GM11168 (cell line): ENCODE measurements around the gene WASHC4.
"Not testable (repeated sequence)": the region's sequence is repeated elsewhere in the genome, so short reads cannot be mapped to it uniquely, and the experiment has no call there.

ENCODE experiments used
- in situ Hi-C: fragments of 300-500 bp; cut with MboI; formaldehyde crosslinking; loops from one replicate; pipeline ENCODE4 v1.12.0; 2022; ENCODE audit warnings: low sequenced_read_pairs; ENCODE audit not compliant: unreplicated experiment

WASHC4 gene

DNA sequence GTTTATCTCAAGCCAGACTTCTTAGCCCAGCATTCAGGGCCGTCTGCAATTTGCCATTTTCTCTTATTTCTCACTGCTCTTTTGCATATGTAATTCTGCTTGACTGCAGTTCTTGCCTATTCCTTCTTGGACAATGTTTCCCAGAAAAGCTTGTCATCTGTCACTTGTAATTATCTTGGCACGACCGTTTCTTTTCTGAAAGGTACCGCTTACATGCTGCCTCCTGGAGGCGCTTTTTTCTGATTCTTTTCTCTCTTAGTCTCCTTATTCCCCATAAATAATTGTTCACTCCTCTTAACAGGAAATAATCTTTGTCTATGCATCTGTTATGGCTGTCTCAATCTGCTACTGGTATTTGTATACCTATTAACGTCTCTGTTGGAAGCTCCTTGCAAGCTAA, 22.0 kb upstream of the WASHC4 start:
- in situ Hi-C loops, result no loop called here

DNA sequence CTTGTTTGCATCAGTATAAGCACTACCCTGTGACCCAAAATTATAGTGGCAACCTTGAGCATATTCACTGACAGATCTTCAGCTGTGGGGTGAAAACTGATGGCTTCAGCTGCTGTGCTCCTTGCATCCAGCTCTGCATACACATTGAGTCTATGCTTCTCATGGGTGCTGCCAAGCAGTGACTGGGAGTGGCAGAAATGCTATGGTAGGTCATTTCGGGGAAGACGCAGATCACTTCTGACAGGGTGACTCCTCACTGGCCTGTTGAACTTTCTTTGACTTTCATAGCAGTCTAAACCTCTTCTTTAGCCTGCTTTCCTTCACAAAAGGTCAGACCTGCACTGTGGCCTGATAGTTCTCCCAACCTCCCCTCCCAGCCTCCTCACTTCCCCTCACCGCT, 17.7 kb upstream of the WASHC4 start:
- in situ Hi-C loops, result no loop called here

GRCh38 chr12:105090361-105090760, 17.2 kb upstream of the WASHC4 start:
- in situ Hi-C loops, result no loop called here

DNA sequence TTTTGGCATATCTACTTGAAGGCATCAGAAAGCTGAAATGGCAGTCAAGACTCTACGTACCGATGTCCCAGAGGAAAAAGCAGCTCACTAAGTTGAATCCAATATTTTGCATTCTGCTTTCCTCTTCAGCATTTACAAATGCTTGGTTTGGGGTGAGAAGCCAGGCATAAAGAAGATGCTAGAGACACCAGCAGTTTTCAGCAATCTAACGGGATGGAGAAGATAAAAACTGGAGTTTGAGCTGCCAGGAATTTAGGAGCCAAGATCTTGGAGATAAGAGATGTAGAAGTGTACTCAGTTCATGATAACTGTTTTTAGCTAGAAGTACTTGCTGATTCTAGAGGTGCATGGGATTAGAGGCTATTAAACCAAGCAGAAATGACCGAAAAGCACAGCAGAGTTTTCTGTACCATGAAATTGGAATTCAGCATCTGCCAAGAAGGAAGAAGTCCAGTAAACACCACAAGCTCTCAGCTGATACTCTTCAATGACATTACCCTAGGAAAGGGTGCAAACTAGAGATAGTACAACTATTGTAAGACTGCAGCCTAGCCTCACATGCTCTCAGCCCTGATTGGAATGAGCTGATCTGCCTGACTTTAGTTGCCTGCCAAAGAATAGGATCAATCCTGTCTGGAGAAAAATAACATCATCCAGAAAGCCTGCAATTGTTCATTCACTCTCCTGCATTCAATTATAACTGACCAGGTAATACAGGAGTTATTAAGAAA, 15.9 kb upstream of the WASHC4 start:
- in situ Hi-C loops, result no loop called here

- in situ Hi-C loops, result no loop called here
These were observed 15.2 kb upstream of the WASHC4 start for GRCh38 chr12:105092336-105092735.

GRCh38 chr12:105095338-105095737, 12.2 kb upstream of the WASHC4 start:
- in situ Hi-C loops, result not testable (repeated sequence)

GRCh38 chr12:105099356-105099755, 8.2 kb upstream of the WASHC4 start:
- in situ Hi-C loops, result no loop called here

DNA sequence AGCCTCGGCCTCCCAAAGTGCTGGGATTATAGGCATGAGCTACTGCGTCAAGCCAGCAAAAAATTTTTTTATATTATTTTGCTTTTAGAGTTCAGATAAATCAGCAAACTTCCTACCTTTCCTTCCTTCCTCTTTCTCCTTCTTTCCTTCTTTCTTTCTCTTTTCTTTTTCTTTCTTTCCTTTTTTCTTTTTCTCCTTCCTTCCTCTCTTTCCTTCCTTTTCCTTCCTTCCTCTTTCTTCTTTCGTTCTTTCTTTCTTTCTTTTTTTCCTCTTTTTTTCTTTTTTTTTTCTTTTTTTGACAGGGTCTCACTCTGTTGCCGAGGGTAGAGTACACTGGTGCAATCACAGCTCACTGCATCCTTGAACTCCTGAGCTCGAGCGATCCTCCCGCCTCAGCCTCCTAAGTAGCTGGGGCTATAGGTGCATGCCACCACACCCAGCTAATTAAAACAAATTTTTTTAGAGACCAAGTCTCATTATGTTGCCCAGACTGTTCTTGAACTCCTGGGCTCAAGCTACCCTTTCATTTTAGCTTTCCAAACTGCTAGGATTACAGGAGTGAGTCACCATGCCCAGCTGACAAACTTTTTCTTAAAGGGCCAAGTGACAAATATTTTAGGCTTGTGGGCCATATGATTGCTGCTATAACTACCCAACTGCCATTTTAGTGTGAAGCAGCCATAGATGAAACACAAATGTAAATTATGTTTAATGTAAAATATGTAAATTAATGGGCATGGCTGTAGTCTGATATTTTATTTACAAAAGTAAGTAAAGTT, 7.1 kb upstream of the WASHC4 start:
- in situ Hi-C loops, result no loop called here

GRCh38 chr12:105100998-105101397, 6.5 kb upstream of the WASHC4 start:
- in situ Hi-C loops, result no loop called here

GRCh38 chr12:105102673-105103072, 4.9 kb upstream of the WASHC4 start:
- in situ Hi-C loops, result no loop called here

DNA sequence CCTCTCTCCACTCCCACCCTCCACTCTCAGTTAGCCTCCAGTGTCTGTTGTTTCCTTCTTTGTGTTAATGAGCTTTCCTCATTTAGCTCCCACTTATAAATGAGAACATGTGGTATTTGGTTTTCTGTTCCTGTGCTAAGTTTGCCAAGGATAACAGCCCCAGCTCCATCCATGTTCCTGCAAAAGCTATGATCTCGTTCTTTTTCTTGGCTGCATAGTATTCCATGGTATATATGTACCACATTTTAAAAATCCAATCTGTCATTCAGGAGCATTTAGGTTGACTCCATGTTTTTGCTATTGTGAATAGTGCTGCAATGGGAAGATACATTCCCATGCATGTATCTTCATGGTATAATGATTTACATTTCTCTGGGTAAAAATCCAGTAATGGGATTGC, 2.8 kb upstream of the WASHC4 start:
- in situ Hi-C loops, result no loop called here

GRCh38 chr12:105106621-105107020, 910 bp upstream of the WASHC4 start:
- in situ Hi-C loops, result no loop called here

GRCh38 chr12:105107171-105107493, 399 bp upstream of the WASHC4 start:
- in situ Hi-C loops, result no loop called here

DNA sequence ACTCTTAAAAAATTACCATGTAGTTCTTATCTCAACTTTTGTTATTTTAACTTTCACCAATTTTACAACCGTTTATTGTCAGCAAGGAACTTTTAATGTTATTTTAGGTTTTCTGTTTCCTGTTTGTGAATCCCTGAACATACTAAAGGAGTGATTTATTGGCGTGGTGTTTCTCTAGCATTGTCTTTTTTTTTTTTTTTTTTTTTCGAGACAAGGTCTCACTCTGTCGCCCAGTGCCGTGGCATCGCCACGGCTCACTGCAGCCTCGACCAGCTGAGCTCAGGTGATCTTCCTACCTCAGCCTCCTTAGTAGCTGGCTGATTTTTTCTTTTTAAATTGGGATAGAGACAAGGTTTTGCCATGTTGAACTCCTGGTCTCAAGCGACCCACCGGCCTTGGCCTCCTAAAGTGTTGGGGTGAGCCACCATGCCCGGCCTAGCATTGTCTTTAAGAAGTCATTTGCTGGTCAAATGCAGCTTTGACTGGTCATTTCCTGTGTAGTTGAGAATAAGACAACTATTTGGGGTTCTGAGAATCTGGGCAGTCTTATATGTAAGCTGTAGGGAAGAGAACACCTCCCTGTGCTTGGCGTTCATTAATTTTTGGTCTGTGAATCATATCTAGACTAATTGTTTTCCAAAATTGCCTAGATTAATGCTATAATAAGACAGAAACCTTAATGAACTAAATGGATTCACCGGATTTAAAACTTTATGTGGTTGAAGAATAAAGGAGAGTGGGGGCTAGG, 2.1 kb downstream of the WASHC4 start:
- in situ Hi-C loops, result no loop called here

GRCh38 chr12:105110851-105111250, 3.3 kb downstream of the WASHC4 start:
- in situ Hi-C loops, result no loop called here

DNA sequence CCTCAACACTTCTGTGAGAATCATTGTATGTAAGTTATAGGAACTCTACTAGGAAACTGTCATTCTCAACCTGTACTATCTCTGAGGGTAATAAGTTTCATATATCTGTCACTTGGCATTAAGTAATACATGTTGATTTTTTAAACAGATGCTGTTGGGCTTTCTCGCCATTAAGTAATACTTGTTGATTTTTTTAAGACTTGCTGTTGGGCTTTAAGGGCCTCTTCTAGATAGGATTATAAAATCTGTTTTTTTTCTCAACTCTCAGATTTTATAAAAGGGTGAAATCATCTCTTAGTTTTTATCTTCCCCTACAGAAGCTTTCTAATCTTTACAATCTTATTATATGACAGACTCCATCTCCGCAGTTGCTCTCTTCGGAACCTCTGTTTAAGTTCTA, 5.6 kb downstream of the WASHC4 start:
- in situ Hi-C loops, result no loop called here

- in situ Hi-C loops, result loop anchor here (5.0 kb wide), 1 partner anchor 55 kb away; no protein-coding TSS in a partner anchor
These were observed 9.4 kb downstream of the WASHC4 start for GRCh38 chr12:105116969-105117368.

- in situ Hi-C loops, result no loop called here
These were observed 13.0 kb downstream of the WASHC4 start for GRCh38 chr12:105120551-105120950.

- in situ Hi-C loops, result no loop called here
These were observed 30.7 kb downstream of the WASHC4 start for GRCh38 chr12:105138248-105138647.

DNA sequence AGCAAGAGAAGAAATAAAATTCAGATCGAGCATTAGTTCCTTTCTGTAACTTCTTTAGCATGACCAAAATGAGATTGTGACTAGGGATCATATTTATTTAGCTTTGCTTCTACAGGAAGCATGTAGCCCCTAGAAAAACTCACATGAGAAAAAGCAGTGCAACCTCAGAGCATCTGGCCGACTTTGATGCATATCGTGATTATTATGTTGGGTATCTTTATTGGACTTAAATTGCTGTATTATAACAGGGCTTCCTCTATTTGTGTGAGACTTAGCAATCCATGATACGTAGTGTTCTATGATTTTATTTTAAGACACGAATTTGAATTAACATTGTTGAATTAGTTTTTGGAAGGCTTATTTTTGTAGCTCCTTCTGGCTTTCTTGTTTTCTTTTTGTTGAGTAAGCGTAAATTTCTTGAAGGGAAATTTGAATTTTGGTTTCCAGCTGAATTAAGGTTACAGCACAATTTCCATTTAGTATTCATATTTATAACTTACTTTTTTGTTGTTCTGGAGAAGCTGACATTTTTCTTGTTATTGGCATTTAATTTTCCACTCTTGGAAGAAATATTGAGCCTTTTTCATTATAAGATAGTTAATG, 33.9 kb downstream of the WASHC4 start:
- in situ Hi-C loops, result no loop called here

GRCh38 chr12:105142259-105142658, 34.7 kb downstream of the WASHC4 start:
- in situ Hi-C loops, result no loop called here
